Endothelial cell of umbilical vein (primary cell): ENCODE measurements around the gene DNAH10.

Experiments used
- CTCF ChIP-seq, 2 donors: IDR thresholded peaks; 1 replicate in 1 of 2; 2 replicates in 1 of 2; pipeline ENCODE4 v1.5.1; 2011; ENCODE audit warnings: low read length in 2 of 2, mild to moderate bottlenecking in 2 of 2, moderate library complexity in 2 of 2, control low read depth in 1 of 2, inconsistent platforms in 1 of 2, low read depth in 1 of 2; ENCODE audit not compliant: insufficient read depth in 1 of 2; ENCODE audit errors: extremely low read depth in 1 of 2
- EZH2 ChIP-seq: IDR thresholded peaks from 2 replicates; pipeline ENCODE4 v1.6.1; 2012; ENCODE audit warnings: borderline replicate concordance, low read depth, mild to moderate bottlenecking, moderate library complexity, low read length, inconsistent platforms; ENCODE audit not compliant: severe bottlenecking
- FOS ChIP-seq: IDR thresholded peaks from 2 replicates; pipeline ENCODE4 v1.6.1; 2011; ENCODE audit warnings: mild to moderate bottlenecking, low read length, moderate library complexity, borderline replicate concordance; ENCODE audit not compliant: insufficient read depth
- JUN ChIP-seq: IDR thresholded peaks from 2 replicates; pipeline ENCODE4 v1.6.1; 2011; ENCODE audit warnings: borderline replicate concordance, low read depth; ENCODE audit not compliant: insufficient read length, insufficient read depth
- MAX ChIP-seq: IDR thresholded peaks from 2 replicates; pipeline ENCODE4 v1.6.1; 2011; ENCODE audit not compliant: insufficient read depth, insufficient read length
- MYC ChIP-seq: IDR thresholded peaks from one replicate; pipeline ENCODE4 v1.6.1; 2011; ENCODE audit warnings: mild to moderate bottlenecking, low read depth, low read length
- POLR2A ChIP-seq: IDR thresholded peaks from 2 replicates; pipeline ENCODE4 v1.6.1; 2012; ENCODE audit warnings: low read depth, mild to moderate bottlenecking, control low read depth, low read length
- POLR2AphosphoS5 ChIP-seq: IDR thresholded peaks from 2 replicates; pipeline ENCODE4 v1.6.1; 2012; ENCODE audit warnings: low read depth, mild to moderate bottlenecking, control low read depth, low read length, moderate library complexity; ENCODE audit not compliant: insufficient read depth

- TF ChIP-seq CTCF (IDR thresholded peaks at IDR 0.05; ENCODE audit: extremely low read depth in 1 of 2, insufficient read depth in 1 of 2, low read depth in 1 of 2, low read length in 2 of 2) (no peak), POLR2A (no peak), JUN (no peak), POLR2AphosphoS5 (no peak), EZH2 (no peak), FOS (no peak), MYC (no peak), MAX (no peak)
These were observed 39.1 kb upstream of the DNAH10 start for GRCh38 chr12:123723011-123723410.
